ENCODE data around the gene TULP4. TPM values are rescaled to one million over a fixed set of nuclear protein-coding genes. Genes with fewer than 3 reads are reported as not detected.

The TULP4 gene
- total RNA-seq, 4 donors from 2014 or later: 77.4 to 364 (median 129) TPM

DNA sequence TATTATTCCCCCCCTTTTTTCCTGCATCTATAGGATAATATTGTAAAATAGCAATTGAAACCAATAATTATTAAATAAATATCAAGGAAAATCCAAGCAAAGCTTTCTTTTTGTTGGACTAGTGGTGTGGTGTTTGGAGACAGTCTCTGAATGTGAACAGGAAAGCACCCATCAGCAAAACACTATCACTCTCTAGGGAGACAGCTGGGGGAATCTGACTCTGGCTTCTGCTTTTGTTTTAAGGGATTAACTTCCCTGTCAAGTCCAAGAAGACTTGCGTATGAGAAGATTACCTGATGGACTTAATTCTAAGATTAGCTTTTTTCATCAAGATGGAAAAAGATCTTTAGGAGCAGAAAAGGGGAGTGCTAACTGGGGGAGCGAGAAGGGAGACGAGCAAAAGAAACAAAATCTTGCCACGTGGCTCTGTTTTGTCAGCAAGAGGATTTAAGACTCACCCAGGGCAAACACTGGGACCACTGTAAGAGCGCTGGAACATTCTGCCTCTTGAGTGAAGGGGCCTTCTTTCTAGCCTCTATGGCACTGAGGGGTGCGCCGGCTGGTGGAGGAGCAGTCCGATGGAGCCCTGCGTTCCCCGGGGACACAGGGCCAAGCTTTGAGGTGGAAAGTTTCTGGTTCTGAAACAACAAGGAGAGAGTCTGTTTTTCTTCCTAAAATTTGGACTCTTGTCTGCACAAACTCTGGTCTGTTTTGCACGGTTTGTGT is 570 bp downstream of the TULP4 start:
- intact Hi-C loops (cut with DNase I; ENCODE audit: low total_unique reads): no loop called here

DNA sequence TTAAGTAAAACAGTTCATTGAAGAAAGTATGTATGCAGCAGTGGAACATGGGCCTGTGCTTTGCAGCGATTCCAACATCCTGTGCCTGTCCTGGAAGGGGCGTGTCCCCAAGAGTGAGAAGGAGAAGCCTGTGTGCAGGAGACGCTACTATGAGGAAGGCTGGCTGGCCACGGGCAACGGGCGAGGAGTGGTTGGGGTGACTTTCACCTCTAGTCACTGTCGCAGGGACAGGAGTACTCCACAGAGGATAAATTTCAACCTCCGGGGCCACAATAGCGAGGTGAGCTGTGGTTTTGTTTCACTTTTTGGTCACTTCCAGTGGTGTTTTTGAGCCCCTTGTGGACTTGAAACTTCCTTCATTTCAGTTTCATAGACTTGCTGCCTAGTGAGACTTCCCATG is 1.7 kb downstream of the TULP4 start:
- Histone ChIP-seq H3K27me3 (no peaks in the 10 kb centered on the region), H3K9me3 (no peaks in the 10 kb centered on the region), H3K4me3 (no peak overlapping the region), H3K36me3 (no peaks in the 10 kb centered on the region), H3K27ac (no peak overlapping the region), H3K4me1 (no peaks in the 10 kb centered on the region)
- DNase-seq: no peak
- TF ChIP-seq POLR2A (IDR thresholded peaks at IDR 0.05): no peak
- TF ChIP-seq, protein P1, sequence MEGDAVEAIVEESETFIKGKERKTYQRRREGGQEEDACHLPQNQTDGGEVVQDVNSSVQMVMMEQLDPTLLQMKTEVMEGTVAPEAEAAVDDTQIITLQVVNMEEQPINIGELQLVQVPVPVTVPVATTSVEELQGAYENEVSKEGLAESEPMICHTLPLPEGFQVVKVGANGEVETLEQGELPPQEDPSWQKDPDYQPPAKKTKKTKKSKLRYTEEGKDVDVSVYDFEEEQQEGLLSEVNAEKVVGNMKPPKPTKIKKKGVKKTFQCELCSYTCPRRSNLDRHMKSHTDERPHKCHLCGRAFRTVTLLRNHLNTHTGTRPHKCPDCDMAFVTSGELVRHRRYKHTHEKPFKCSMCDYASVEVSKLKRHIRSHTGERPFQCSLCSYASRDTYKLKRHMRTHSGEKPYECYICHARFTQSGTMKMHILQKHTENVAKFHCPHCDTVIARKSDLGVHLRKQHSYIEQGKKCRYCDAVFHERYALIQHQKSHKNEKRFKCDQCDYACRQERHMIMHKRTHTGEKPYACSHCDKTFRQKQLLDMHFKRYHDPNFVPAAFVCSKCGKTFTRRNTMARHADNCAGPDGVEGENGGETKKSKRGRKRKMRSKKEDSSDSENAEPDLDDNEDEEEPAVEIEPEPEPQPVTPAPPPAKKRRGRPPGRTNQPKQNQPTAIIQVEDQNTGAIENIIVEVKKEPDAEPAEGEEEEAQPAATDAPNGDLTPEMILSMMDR (IDR thresholded peaks at IDR 0.05): no peak
- intact Hi-C loops (cut with DNase I; ENCODE audit: low total_unique reads): no loop called here

More for the DNA sequence above, 570 bp downstream of the TULP4 start:
- no peak for DNase-seq
- no peak for TF ChIP-seq POLR2A (IDR thresholded peaks at IDR 0.05)
- TF ChIP-seq, protein P1 (IDR thresholded peaks at IDR 0.05): no peak
- Histone ChIP-seq H3K4me3 (no peak overlapping the region), H3K9me3 (no peaks in the 10 kb centered on the region), H3K36me3 (no peaks in the 10 kb centered on the region), H3K4me1 (no peaks in the 10 kb centered on the region), H3K27ac (peak overlapping the region in 1 of 2 donors; percentile 17), H3K27me3 (no peaks in the 10 kb centered on the region)

DNA sequence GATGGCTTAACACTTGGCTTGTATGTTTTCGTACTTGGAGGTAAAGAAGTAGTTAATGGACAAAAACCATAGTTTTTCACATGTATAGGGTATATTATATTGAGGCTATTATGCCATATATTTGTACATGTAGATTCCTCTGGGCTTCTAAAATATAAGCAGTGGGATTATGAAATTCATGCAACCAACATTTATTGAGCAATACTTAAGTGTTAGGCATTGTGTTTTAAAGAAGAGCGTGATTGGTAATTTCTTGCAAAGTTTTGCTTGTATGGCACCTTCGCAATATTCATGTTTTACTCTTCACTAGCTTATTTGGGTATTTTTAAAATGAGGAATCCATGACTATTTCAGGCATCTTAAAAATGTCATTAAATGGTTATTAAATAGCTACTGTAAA is 2.5 kb downstream of the TULP4 start:
- no peaks in the 10 kb centered on the region for H3K9me3 ChIP-seq
- no peaks in the 10 kb centered on the region for H3K27me3 ChIP-seq
- no peaks in the 10 kb centered on the region for H3K36me3 ChIP-seq
- no peak overlapping the region for H3K4me3 ChIP-seq
- H3K27ac ChIP-seq: no peak overlapping the region
- intact Hi-C loops (cut with DNase I; ENCODE audit: low total_unique reads): no loop called here
- TF ChIP-seq, protein P1 (IDR thresholded peaks at IDR 0.05): no peak
- no peak for TF ChIP-seq POLR2A (IDR thresholded peaks at IDR 0.05)
- no peak for DNase-seq
- no peaks in the 10 kb centered on the region for H3K4me1 ChIP-seq

DNA sequence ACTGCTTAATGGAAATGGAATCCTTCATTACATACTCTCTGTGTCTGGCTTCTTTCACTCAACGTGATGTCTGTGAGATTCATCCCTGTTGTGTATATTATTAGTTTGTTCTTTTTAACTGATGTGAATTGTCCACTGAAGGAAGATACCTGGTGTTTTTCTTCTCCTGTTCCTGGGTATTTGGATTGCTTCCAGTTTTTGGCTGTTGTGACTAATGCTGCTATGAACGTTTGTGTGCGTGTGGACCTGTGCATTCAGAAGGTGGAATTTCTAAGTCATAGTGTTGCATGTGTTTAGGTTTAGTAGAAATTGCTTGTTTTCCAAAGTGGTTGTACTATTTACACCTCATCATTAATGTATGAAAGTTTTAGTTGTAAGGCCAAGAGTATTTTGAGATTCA is 3.8 kb downstream of the TULP4 start:
- Histone ChIP-seq H3K4me3 (no peak overlapping the region), H3K27me3 (no peaks in the 10 kb centered on the region), H3K27ac (no peak overlapping the region), H3K4me1 (no peaks in the 10 kb centered on the region), H3K36me3 (no peaks in the 10 kb centered on the region), H3K9me3 (no peaks in the 10 kb centered on the region)
- DNase-seq: no peak
- TF ChIP-seq, protein P1 (IDR thresholded peaks at IDR 0.05): no peak
- no peak for TF ChIP-seq POLR2A (IDR thresholded peaks at IDR 0.05)
- intact Hi-C loops (cut with DNase I; ENCODE audit: low total_unique reads): no loop called here

DNA sequence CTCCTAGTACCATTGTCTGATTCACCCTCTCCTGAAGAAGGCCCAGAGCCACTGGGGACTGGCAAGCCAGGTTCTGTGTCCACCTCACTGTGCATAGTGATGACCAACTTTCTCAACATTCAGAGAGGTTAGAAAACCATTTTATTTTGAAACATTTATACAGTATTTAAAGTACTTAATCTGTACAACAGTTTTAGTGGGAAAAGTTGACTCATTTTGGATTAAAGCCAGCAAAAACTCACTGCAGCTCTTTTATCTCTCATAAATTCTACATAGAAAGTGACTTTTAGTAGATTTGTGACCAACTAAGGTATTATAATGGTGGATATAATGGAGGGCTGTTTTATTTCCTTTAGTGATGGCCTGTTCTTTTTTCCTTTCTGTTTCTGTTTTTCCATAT is 9.7 kb downstream of the TULP4 start:
- no peak for TF ChIP-seq POLR2A (IDR thresholded peaks at IDR 0.05)
- TF ChIP-seq, protein P1 (IDR thresholded peaks at IDR 0.05): no peak
- intact Hi-C loops (cut with DNase I; ENCODE audit: low total_unique reads): no loop called here
- Histone ChIP-seq H3K36me3 (no peaks in the 10 kb centered on the region), H3K9me3 (no peaks in the 10 kb centered on the region), H3K4me3 (no peak overlapping the region), H3K27me3 (no peaks in the 10 kb centered on the region), H3K27ac (peak overlapping the region; percentile 2 to 27), H3K4me1 (no peaks in the 10 kb centered on the region)
- no peak for DNase-seq

All from uterus (tissue), 4 donors.